SH-SY5Y (cell line): Measurements from ENCODE around the gene F5.

Source experiments
- GATA2 ChIP-seq: IDR thresholded peaks from 2 replicates; pipeline ENCODE4 v1.6.1; 2011; ENCODE audit warnings: mild to moderate bottlenecking, low read depth, low read length
- GATA3 ChIP-seq: IDR thresholded peaks from 2 replicates; pipeline ENCODE4 v1.6.1; 2011; ENCODE audit warnings: low read depth, mild to moderate bottlenecking, low read length, moderate library complexity

GRCh38 chr1:169483500-169483966, 102.7 kb downstream of the F5 start:
- no peak for TF ChIP-seq GATA3
- no peak for TF ChIP-seq GATA2
